ENCODE measurements around the gene AMZ2.
A peak's percentile ranks its signal among the peaks of the same experiment; 100 is the strongest.

AMZ2 gene

DNA sequence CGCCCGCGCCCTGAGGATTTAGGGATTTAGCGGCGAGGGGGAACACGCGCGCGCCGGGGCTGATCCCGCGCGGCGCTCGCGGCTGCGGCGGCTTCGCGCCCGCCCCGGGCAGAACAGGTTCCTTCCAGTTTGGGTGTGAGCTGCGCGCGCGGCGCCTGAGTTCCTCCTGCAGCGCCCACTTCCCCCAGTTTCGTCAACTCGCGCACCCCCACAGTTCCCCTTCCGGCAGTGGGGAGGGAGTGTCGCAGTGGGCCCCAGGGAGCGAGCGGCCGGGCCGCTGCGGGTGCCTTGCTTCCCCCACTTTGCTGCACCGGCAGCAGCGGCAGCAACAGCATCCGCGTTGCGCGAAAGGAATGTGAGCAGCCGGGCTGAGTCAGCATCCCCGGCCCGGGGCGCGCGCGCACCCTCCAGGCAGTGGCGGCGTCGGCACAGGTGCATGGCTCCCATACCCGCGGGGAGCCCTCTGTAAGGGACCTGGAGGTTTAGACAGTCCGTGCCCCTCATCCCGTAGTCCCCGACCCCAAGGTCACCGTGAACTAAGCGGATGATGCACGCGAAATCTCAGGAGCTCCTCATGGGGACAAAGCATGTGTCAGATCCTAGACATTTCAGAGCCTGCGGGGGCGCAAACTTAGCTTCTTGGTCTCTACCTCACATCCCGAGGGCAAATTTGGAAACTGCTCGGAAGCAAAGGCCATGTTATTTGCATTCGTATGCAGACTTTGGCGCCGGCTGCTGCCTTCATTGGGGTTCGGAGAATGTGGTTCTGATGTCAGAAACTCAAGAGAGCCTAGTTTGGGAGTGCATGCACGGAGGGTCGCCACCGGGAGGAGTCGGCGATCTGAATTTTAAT lies 44.2 kb downstream of the AMZ2 start:
- DNase-seq, result peak; percentile 92

GRCh38 chr17:68292689-68293040 lies 44.8 kb downstream of the AMZ2 start:
- no peak for DNase-seq

- DNase-seq, result peak; percentile 7
These were observed 45.8 kb downstream of the AMZ2 start for GRCh38 chr17:68293490-68294195.

DNA sequence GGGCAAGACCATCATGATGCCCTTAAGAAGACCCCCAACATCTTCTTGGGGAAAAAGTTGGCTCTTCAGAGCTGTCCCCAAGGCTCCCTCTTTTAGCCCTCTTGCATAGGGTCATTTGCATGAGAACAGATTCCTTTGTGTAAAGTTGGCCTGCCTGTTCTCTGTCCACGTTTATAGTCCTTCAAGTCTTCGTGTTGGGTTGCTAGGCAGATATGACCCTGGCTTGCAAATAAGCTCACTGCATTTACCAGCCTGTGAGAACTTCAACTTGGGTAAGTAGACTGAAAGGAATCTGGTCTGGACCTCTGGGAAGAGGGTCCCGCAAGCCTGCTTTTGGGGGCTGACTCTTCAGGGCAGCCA lies 46.3 kb downstream of the AMZ2 start:
- peak; percentile 18 for DNase-seq

GRCh38 chr17:68294617-68295016 lies 46.8 kb downstream of the AMZ2 start:
- DNase-seq, result no peak

- DNase-seq, result no peak
These were observed 47.2 kb downstream of the AMZ2 start for GRCh38 chr17:68295086-68295485.

DNA sequence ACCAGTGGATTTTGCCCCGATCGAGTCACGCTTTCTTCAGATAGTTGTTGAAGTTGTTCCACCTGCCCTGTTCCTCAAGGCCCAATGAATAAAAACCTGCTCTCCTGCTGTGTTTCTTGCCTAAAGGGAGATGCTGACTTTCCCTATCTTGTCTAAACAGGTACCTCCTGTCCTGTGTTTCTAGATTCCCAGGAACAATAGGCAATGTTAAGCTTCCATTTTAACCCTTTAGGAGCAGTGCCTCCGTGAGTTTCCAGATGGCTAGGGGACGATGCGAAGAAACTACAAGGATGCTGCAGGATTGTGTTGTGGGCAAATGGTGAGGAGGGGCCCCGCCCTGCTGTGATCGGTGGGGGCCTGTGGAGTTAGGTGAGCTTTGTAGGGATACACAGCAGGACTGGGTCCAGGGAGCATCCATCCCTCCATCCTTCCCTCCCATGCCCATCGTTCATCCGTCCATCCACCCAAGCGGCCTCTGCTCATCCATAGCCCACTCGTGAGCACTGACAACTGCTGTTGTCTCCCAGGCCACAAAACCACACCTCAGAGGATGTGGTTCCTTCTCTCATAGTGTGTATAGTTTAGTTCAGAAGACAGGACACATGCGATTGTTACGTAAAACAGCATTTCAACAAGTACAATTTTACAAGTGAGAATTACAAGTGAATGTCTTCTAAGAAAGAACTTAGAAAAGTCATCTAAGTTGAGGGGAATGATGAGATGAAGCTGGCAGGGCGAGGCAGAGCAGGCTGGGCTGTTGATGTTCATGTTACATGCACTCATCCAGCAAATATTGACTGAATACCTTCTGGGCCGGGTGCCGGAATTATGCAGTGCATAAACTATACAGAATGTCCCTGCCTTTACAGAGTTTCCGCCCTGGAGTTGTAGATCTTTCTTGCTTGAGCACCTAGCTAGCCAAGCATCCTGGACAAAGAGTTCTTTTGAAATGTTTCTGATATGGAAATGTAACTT lies 48.7 kb downstream of the AMZ2 start:
- peak; percentile 53 for DNase-seq

DNA sequence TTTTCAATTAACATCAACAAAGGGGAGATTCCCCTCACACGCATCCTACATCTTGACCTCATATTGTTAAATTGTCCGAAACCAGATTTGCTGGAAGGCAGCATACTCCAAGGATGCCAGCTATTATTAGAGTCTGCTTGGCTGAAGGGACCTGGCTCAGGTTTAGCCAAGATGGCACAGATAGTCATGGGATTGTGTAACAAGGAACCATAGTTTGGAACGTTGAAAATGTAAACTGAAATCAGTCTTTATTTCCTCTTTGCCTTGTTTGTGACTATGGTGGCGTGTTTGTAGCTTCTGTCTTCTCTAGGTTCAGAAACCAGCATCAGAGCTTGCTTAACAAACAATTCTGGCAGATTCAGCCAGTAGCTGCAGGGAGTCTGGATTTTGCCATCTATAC lies 49.4 kb downstream of the AMZ2 start:
- no peak for DNase-seq

- DNase-seq, result no peak
These were observed 50.8 kb downstream of the AMZ2 start for GRCh38 chr17:68298601-68299000.

GRCh38 chr17:68299817-68300216 lies 52.0 kb downstream of the AMZ2 start:
- DNase-seq, result no peak

GRCh38 chr17:68301438-68301959 lies 53.7 kb downstream of the AMZ2 start:
- DNase-seq, result no peak

DNA sequence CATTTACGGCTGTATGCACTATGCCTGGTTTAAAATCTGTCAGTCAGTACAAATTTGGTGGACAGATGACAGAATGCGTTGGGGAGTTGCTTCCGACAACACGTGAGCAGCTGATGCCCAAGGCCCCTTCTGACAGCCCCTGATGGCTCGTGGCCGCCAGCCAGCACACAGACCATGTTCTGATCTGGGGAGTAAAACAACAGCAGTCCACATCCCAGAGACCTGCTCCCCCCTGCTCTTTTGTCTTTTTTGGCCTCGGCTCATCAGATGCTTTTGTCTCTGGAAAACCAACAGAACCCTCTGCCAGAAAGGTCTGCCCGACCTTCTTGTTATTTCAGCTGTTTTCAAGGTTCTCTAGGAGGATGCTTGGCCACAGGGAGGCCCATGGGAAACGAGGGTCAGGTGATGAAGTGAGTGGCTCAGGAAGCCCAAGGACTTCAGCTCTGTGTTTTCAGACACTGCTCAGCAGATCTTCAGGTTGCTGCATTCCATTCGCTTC lies 54.3 kb downstream of the AMZ2 start:
- DNase-seq, result peak; percentile 47

DNA sequence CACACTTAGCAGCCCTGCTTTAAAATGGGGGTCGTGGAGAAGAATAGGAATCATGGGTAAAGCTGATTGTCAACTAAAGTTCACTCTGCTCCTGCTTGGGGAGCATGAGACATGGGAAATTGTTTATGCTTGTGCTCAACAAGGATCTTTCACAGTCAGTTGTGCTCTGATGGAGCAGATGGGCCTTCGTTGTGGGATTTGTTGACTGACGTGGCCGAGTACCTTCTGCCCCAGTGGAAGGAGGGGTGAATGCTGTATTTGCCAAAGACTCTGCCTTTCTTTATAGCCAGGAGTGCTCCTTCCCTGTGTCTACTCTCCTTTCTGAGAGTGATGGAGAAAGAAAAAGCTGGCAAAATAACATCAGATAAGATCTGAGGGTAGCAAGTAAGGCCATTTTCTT lies 54.8 kb downstream of the AMZ2 start:
- no peak for DNase-seq

- no peak for DNase-seq
These were observed 56.9 kb downstream of the AMZ2 start for GRCh38 chr17:68304706-68305105.

DNA sequence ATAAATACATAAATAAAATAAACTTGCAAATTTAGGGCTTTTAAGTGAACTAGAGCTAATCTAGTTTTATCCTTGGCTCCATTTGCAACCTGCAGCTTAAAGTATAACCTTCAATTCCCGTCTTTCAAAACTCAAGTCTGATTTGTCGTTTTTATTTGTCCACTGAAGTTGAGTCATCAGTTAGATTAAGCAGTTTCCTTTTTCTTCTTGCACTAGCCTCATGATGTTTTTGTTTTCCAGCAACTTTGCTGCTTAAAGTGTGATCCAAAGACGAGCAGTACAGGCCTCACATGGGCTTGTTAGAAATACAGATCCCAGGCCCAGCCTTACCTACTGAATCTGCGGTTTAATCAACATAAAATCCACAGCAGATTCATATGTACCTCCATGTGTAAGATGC lies 57.3 kb downstream of the AMZ2 start:
- DNase-seq, result no peak
